ENCODE results near the gene TMEM273.

Gene TMEM273

DNA sequence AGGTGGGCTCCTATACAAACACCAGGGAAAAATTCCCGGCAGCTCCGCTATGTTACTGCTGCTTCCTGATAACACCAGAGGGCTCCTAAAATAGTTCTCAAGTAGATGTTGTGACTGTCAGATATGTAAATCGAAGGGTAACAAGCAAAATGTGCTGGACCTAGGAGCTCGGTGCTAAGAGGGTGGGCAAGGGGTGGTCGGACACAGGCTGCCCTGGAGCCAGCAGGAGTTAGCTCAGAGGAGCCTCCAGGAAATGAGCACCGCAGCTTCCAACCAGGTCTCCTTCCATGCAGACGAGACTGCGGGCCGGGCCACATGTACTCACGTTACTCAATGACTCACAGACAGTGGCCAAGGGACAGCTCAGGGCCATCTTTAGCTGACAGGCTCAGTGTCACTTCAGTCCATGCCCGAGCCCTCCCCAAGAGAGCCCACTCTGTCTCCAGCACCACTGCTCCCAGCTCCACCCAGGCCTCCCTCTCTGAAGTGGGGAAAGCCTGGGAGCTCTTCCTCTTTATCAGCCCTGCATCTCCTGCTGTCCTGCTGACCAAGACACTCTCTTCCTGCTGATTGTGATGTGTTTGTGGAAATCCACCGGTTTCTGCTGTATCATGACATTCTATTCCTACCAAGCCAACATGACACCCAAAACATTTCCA lies 37.2 kb upstream of the TMEM273 start:
- no CpG with 5 or more reads among the region's 12 CpGs for WGBS, 2 donors (ENCODE audit: extremely low coverage in 2 of 2, insufficient read length in 2 of 2, insufficient replicate concordance in 1 of 2)
- Histone ChIP-seq H2BK120ac (ENCODE audit: low read depth, low read length) (no peak overlapping the region), H4K8ac (ENCODE audit: low read depth, low read length) (no peak overlapping the region), H2AK5ac (ENCODE audit: low read depth, low read length) (no peak overlapping the region), H3K27me3 (ENCODE audit: control insufficient read depth in 3 of 3, insufficient read depth in 3 of 3, low read depth in 1 of 3, low read length in 3 of 3) (no peaks in the 10 kb centered on the region), H3K36me3 (replicated peaks in 1 of 2; ENCODE audit: control insufficient read depth in 2 of 2, insufficient read depth in 2 of 2, low read length in 2 of 2) (no peaks in the 10 kb centered on the region), H3K14ac (ENCODE audit: low read length) (no peak overlapping the region), H2BK12ac (ENCODE audit: low read length) (no peak overlapping the region), H3K4me1 (ENCODE audit: control insufficient read depth in 2 of 2, insufficient read depth in 1 of 2, low read depth in 1 of 2, low read length in 2 of 2) (no peaks in the 10 kb centered on the region), H3K27ac (replicated peaks; ENCODE audit: low read length) (no peak overlapping the region), H3K4me3 (ENCODE audit: low read length in 2 of 2) (no peak overlapping the region), H2AFZ (ENCODE audit: low read length) (no peak overlapping the region), H2BK15ac (ENCODE audit: low read length) (no peak overlapping the region), H3K4me2 (ENCODE audit: insufficient read depth, low read length, poor library complexity, severe bottlenecking) (no peak overlapping the region), H4K91ac (ENCODE audit: low read depth, low read length, poor library complexity) (no peak overlapping the region), H3K79me1 (ENCODE audit: low read depth, low read length) (no peaks in the 10 kb centered on the region), H3K9me3 (replicated peaks in 1 of 2; ENCODE audit: control insufficient read depth in 2 of 2, insufficient read depth in 1 of 2, low read depth in 1 of 2, low read length in 2 of 2) (no peaks in the 10 kb centered on the region), H3K18ac (ENCODE audit: low read length) (peak overlapping the region; percentile 52), H3K9ac (ENCODE audit: low read depth, low read length, poor library complexity) (no peak overlapping the region), H2BK5ac (ENCODE audit: low read length) (no peak overlapping the region), H3K4ac (ENCODE audit: low read length) (no peak overlapping the region), H3K23ac (ENCODE audit: low read depth, low read length, poor library complexity) (no peak overlapping the region)
- DNase-seq (ENCODE audit: low spot score): no peak

DNA sequence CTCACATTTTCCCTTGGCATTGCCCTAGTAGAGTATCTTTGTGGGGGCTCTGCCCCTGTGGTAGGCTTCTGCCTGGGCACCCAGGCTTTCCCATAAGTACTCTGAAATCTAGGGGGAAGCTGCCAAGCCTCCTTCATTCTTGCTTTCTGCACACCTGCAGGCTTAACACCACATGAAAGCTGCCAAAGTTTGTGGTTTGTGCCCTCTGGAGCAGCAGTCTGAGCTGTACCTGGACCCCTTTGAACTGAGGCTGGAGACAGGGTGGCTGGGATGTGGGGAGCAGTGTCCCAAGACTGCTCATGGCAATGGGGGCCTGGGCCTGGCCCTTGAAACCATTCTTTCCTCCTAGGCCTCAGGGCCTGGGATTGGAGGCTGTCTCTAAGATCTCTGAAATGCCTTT lies 35.0 kb upstream of the TMEM273 start:
- Histone ChIP-seq H2BK15ac (ENCODE audit: low read length) (no peak overlapping the region), H3K4me3 (ENCODE audit: low read length in 2 of 2) (no peak overlapping the region), H2BK120ac (ENCODE audit: low read depth, low read length) (no peak overlapping the region), H3K9me3 (replicated peaks in 1 of 2; ENCODE audit: control insufficient read depth in 2 of 2, insufficient read depth in 1 of 2, low read depth in 1 of 2, low read length in 2 of 2) (no peaks in the 10 kb centered on the region), H2AFZ (ENCODE audit: low read length) (no peak overlapping the region), H4K8ac (ENCODE audit: low read depth, low read length) (no peak overlapping the region), H3K27me3 (ENCODE audit: control insufficient read depth in 3 of 3, insufficient read depth in 3 of 3, low read depth in 1 of 3, low read length in 3 of 3) (no peaks in the 10 kb centered on the region), H2BK12ac (ENCODE audit: low read length) (no peak overlapping the region), H3K14ac (ENCODE audit: low read length) (no peak overlapping the region), H3K23ac (ENCODE audit: low read depth, low read length, poor library complexity) (no peak overlapping the region), H3K18ac (ENCODE audit: low read length) (no peak overlapping the region), H3K4me2 (ENCODE audit: insufficient read depth, low read length, poor library complexity, severe bottlenecking) (no peak overlapping the region), H4K91ac (ENCODE audit: low read depth, low read length, poor library complexity) (no peak overlapping the region), H3K79me1 (ENCODE audit: low read depth, low read length) (no peaks in the 10 kb centered on the region), H2BK5ac (ENCODE audit: low read length) (no peak overlapping the region), H2AK5ac (ENCODE audit: low read depth, low read length) (no peak overlapping the region), H3K4me1 (ENCODE audit: control insufficient read depth in 2 of 2, insufficient read depth in 1 of 2, low read depth in 1 of 2, low read length in 2 of 2) (no peaks in the 10 kb centered on the region), H3K36me3 (replicated peaks in 1 of 2; ENCODE audit: control insufficient read depth in 2 of 2, insufficient read depth in 2 of 2, low read length in 2 of 2) (no peaks in the 10 kb centered on the region), H3K9ac (ENCODE audit: low read depth, low read length, poor library complexity) (no peak overlapping the region), H3K4ac (ENCODE audit: low read length) (no peak overlapping the region), H3K27ac (replicated peaks; ENCODE audit: low read length) (no peak overlapping the region)
- DNase-seq (ENCODE audit: low spot score): no peak

- WGBS, 2 donors (ENCODE audit: extremely low coverage in 2 of 2, insufficient read length in 2 of 2, insufficient replicate concordance in 1 of 2): no CpG with 5 or more reads among the region's 3 CpGs
- no peak overlapping the region for H3K4me3 ChIP-seq (ENCODE audit: low read length in 2 of 2)
- H3K23ac ChIP-seq (ENCODE audit: low read depth, low read length, poor library complexity): no peak overlapping the region
Measured at GRCh38 chr10:49222170-49222569, 34.0 kb upstream of the TMEM273 start.

DNA sequence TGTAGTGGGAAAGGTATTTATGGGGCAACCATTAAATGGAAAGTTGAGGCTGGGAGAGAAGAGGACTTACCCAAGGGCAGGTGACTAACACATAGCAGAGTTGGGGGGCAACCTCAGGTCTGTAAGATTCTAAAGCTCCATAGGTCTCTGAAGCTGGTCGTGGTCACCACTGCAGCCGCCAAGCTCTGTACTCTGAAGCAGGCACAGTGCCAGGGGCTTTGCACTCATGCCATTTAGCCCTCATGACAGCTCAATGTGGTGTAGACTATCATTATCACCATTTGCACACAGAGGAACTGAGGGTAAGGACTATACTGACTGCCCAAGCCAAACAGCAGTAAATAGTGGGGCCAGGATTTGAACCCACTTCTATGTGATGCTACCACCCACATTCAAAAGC lies 32.5 kb upstream of the TMEM273 start:
- Histone ChIP-seq H3K27me3 (ENCODE audit: control insufficient read depth in 3 of 3, insufficient read depth in 3 of 3, low read depth in 1 of 3, low read length in 3 of 3) (no peaks in the 10 kb centered on the region), H3K9ac (ENCODE audit: low read depth, low read length, poor library complexity) (no peak overlapping the region), H3K4me3 (ENCODE audit: low read length in 2 of 2) (no peak overlapping the region), H4K91ac (ENCODE audit: low read depth, low read length, poor library complexity) (no peak overlapping the region), H3K9me3 (replicated peaks in 1 of 2; ENCODE audit: control insufficient read depth in 2 of 2, insufficient read depth in 1 of 2, low read depth in 1 of 2, low read length in 2 of 2) (no peaks in the 10 kb centered on the region), H2AFZ (ENCODE audit: low read length) (no peak overlapping the region), H3K18ac (ENCODE audit: low read length) (no peak overlapping the region), H3K4me2 (ENCODE audit: insufficient read depth, low read length, poor library complexity, severe bottlenecking) (no peak overlapping the region), H3K79me1 (ENCODE audit: low read depth, low read length) (no peaks in the 10 kb centered on the region), H4K8ac (ENCODE audit: low read depth, low read length) (no peak overlapping the region), H2AK5ac (ENCODE audit: low read depth, low read length) (no peak overlapping the region), H3K4ac (ENCODE audit: low read length) (no peak overlapping the region), H2BK15ac (ENCODE audit: low read length) (no peak overlapping the region), H2BK5ac (ENCODE audit: low read length) (no peak overlapping the region), H3K4me1 (ENCODE audit: control insufficient read depth in 2 of 2, insufficient read depth in 1 of 2, low read depth in 1 of 2, low read length in 2 of 2) (no peaks in the 10 kb centered on the region), H3K23ac (ENCODE audit: low read depth, low read length, poor library complexity) (no peak overlapping the region), H2BK12ac (ENCODE audit: low read length) (no peak overlapping the region), H3K36me3 (replicated peaks in 1 of 2; ENCODE audit: control insufficient read depth in 2 of 2, insufficient read depth in 2 of 2, low read length in 2 of 2) (no peaks in the 10 kb centered on the region), H3K27ac (replicated peaks; ENCODE audit: low read length) (no peak overlapping the region), H2BK120ac (ENCODE audit: low read depth, low read length) (no peak overlapping the region), H3K14ac (ENCODE audit: low read length) (no peak overlapping the region)
- DNase-seq (ENCODE audit: low spot score): no peak
- WGBS, 2 donors (ENCODE audit: extremely low coverage in 2 of 2, insufficient read length in 2 of 2, insufficient replicate concordance in 1 of 2): no CpG with 5 or more reads among the region's 2 CpGs

More at GRCh38 chr10:49222170-49222569, 34.0 kb upstream of the TMEM273 start:
- no peak for DNase-seq (ENCODE audit: low spot score)
- Histone ChIP-seq H4K8ac (ENCODE audit: low read depth, low read length) (no peak overlapping the region), H3K79me1 (ENCODE audit: low read depth, low read length) (no peaks in the 10 kb centered on the region), H3K27me3 (ENCODE audit: control insufficient read depth in 3 of 3, insufficient read depth in 3 of 3, low read depth in 1 of 3, low read length in 3 of 3) (no peaks in the 10 kb centered on the region), H3K36me3 (replicated peaks in 1 of 2; ENCODE audit: control insufficient read depth in 2 of 2, insufficient read depth in 2 of 2, low read length in 2 of 2) (no peaks in the 10 kb centered on the region), H3K4me1 (ENCODE audit: control insufficient read depth in 2 of 2, insufficient read depth in 1 of 2, low read depth in 1 of 2, low read length in 2 of 2) (no peaks in the 10 kb centered on the region), H3K4me2 (ENCODE audit: insufficient read depth, low read length, poor library complexity, severe bottlenecking) (no peak overlapping the region), H3K18ac (ENCODE audit: low read length) (no peak overlapping the region), H2BK12ac (ENCODE audit: low read length) (no peak overlapping the region), H2BK120ac (ENCODE audit: low read depth, low read length) (no peak overlapping the region), H2BK15ac (ENCODE audit: low read length) (no peak overlapping the region), H4K91ac (ENCODE audit: low read depth, low read length, poor library complexity) (no peak overlapping the region), H2AK5ac (ENCODE audit: low read depth, low read length) (no peak overlapping the region), H3K14ac (ENCODE audit: low read length) (no peak overlapping the region), H3K9me3 (replicated peaks in 1 of 2; ENCODE audit: control insufficient read depth in 2 of 2, insufficient read depth in 1 of 2, low read depth in 1 of 2, low read length in 2 of 2) (no peaks in the 10 kb centered on the region), H3K4ac (ENCODE audit: low read length) (no peak overlapping the region), H2BK5ac (ENCODE audit: low read length) (no peak overlapping the region), H3K9ac (ENCODE audit: low read depth, low read length, poor library complexity) (no peak overlapping the region), H3K27ac (replicated peaks; ENCODE audit: low read length) (no peak overlapping the region), H2AFZ (ENCODE audit: low read length) (no peak overlapping the region)

Data from neuronal stem cell (in vitro differentiated cells).